ENCODE results near the gene MED1.

Gene MED1

GRCh38 chr17:39364236-39365025 is 86.6 kb downstream of the MED1 start:
- Mint-ChIP-seq H3K4me3 (no peak overlapping the region), H3K9me3 (no peaks in the 10 kb centered on the region), H3K36me3 (no peaks in the 10 kb centered on the region), H3K4me1 (no peaks in the 10 kb centered on the region), H3K27me3 (no peaks in the 10 kb centered on the region), H3K27ac (no peak overlapping the region)
- CTCF ChIA-PET: no interaction called here
- no peak for DNase-seq

GRCh38 chr17:39361064-39361463 is 90.0 kb downstream of the MED1 start:
- no peak overlapping the region for H3K27ac Mint-ChIP-seq
- H3K4me1 Mint-ChIP-seq: no peaks in the 10 kb centered on the region
- no peaks in the 10 kb centered on the region for H3K36me3 Mint-ChIP-seq

GRCh38 chr17:39360537-39360936 is 90.5 kb downstream of the MED1 start:
- no peaks in the 10 kb centered on the region for H3K36me3 Mint-ChIP-seq
- no peaks in the 10 kb centered on the region for H3K27me3 Mint-ChIP-seq
- H3K27ac Mint-ChIP-seq: no peak overlapping the region
- CTCF ChIA-PET: no interaction called here
- no peak for DNase-seq
- H3K4me1 Mint-ChIP-seq: no peaks in the 10 kb centered on the region
- H3K4me3 Mint-ChIP-seq: no peak overlapping the region
- H3K9me3 Mint-ChIP-seq: no peaks in the 10 kb centered on the region

More at GRCh38 chr17:39361064-39361463, 90.0 kb downstream of the MED1 start:
- no peaks in the 10 kb centered on the region for H3K27me3 Mint-ChIP-seq
- H3K9me3 Mint-ChIP-seq: no peaks in the 10 kb centered on the region
- CTCF ChIA-PET: no interaction called here
- H3K4me3 Mint-ChIP-seq: no peak overlapping the region
- no peak for DNase-seq

GRCh38 chr17:39359994-39360393 is 91.1 kb downstream of the MED1 start:
- H3K9me3 Mint-ChIP-seq: no peaks in the 10 kb centered on the region
- no peaks in the 10 kb centered on the region for H3K36me3 Mint-ChIP-seq
- CTCF ChIA-PET: no interaction called here
- no peak overlapping the region for H3K4me3 Mint-ChIP-seq
- no peak for DNase-seq
- no peaks in the 10 kb centered on the region for H3K4me1 Mint-ChIP-seq
- H3K27ac Mint-ChIP-seq: no peak overlapping the region
- no peaks in the 10 kb centered on the region for H3K27me3 Mint-ChIP-seq

- Mint-ChIP-seq H3K27me3 (no peaks in the 10 kb centered on the region), H3K27ac (no peak overlapping the region), H3K4me3 (no peak overlapping the region), H3K36me3 (no peaks in the 10 kb centered on the region), H3K9me3 (no peaks in the 10 kb centered on the region), H3K4me1 (no peaks in the 10 kb centered on the region)
- no peak for DNase-seq
- CTCF ChIA-PET: no interaction called here
Observed at GRCh38 chr17:39357986-39358385, 93.1 kb downstream of the MED1 start.

- CTCF ChIA-PET: no interaction called here
- Mint-ChIP-seq H3K4me3 (no peak overlapping the region), H3K4me1 (no peaks in the 10 kb centered on the region), H3K36me3 (no peaks in the 10 kb centered on the region), H3K9me3 (no peaks in the 10 kb centered on the region), H3K27ac (no peak overlapping the region), H3K27me3 (no peaks in the 10 kb centered on the region)
- DNase-seq: no peak
Observed at GRCh38 chr17:39357488-39357887, 93.6 kb downstream of the MED1 start.
